RCC 7860 (cell line): ENCODE data around the gene MIB2.
"Not testable (repeated sequence)": the region's sequence is repeated elsewhere in the genome, so short reads cannot be mapped to it uniquely, and the experiment has no call there.

Experiments used
- DNase-seq: peaks from one replicate; pipeline ENCODE4 v3.0.0-alpha.2; 2015; ENCODE audit warnings: low spot score
- FAIRE-seq: peaks from 2 replicates; lab custom pipeline; 2012; peaks lifted over from hg19 to GRCh38; lab: Jason Lieb, UNC

The MIB2 gene

DNA sequence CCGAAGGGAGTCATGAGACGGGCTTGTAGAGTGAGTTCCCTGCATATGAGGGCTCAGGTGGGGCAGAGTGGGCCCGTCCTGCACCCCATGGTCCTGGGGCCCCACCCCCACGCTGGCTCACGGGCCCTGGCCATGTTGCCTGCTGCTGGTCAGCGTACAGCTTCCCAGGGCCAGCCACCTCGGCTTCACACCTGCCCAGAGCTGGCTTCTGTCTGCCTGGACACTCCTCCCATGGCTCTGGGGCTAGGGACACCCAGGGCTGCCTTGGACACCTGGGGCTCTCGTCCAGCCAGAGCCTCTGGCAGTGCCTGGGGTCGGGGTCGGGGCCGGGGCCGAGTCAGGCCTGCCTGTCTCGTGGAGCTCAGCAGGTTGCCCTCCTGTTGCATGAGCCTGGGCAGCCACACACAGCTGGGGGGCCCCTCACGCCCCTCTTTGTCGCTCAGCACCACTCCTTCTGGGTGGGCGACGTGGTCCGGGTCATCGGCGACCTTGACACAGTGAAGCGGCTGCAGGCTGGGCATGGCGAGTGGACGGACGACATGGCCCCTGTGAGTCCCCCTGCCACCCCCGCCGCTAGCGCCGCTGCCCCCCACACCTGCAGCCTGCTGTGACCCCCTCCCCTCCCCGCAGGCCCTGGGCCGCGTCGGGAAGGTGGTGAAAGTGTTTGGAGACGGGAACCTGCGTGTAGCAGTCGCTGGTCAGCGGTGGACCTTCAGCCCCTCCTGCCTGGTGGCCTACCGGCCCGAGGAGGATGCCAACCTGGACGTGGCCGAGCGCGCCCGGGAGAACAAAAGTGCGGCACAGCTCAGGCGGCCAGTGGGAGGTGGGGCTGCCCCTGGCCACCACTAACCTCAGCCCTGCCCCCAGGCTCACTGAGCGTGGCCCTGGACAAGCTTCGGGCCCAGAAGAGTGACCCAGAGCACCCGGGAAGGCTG is 11.2 kb downstream of the MIB2 start:
- FAIRE-seq (no peak), DNase-seq (no peak)

DNA sequence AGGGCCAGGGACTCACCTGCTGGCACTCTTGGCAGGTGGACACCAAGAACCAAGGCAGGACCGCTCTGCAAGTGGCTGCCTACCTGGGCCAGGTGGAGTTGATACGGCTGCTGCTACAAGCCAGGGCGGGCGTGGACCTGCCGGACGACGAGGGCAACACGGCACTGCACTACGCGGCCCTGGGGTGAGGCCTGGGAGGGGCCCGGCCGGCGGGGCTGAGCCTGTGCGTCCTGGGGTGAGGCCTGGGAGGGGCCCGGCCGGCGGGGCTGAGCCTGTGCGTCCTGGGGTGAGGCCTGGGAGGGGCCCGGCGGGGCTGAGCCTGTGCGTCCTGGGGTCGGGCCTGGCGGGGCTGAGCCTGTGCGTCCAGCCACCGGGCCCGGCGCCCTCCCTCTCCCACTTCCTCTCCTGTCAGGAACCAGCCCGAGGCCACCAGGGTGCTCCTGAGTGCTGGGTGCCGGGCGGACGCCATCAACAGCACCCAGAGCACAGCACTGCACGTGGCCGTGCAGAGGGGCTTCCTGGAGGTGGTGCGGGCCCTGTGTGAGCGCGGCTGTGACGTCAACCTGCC is 12.0 kb downstream of the MIB2 start:
- FAIRE-seq (no peak), DNase-seq (no peak)

DNA sequence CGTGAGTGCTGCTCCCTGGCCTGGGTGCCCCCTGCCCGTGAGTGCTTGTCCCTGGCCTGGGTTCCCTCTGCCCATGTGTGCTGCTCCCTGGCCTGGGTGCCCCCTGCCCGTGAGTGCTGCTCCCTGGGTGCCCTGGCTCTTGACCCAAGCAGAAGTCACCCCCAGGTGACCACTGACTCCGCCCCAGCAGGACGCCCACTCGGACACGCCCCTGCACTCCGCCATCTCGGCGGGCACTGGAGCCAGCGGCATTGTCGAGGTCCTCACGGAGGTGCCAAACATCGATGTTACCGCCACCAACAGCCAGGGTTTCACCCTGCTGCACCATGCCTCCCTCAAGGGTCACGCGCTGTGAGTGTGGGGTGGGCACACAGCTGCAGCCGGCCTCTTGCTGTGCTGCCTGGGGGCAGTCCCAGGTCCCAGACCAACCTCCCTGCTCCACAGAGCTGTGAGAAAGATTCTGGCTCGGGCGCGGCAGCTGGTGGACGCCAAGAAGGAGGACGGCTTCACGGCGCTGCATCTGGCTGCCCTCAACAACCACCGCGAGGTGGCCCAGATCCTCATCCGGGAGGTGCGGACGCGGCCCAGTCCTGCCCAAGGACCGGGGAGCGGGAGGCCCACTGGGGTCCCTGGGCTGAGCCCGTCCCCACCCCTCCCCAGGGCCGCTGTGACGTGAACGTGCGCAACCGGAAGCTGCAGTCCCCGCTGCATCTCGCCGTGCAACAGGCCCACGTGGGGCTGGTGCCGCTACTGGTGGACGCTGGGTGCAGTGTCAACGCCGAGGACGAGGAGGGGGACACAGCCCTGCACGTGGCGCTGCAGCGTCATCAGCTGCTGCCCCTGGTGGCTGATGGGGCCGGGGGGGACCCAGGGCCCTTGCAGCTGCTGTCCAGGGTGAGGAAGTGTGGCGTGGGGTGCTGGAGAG is 12.8 kb downstream of the MIB2 start:
- no peak for DNase-seq
- no peak for FAIRE-seq

DNA sequence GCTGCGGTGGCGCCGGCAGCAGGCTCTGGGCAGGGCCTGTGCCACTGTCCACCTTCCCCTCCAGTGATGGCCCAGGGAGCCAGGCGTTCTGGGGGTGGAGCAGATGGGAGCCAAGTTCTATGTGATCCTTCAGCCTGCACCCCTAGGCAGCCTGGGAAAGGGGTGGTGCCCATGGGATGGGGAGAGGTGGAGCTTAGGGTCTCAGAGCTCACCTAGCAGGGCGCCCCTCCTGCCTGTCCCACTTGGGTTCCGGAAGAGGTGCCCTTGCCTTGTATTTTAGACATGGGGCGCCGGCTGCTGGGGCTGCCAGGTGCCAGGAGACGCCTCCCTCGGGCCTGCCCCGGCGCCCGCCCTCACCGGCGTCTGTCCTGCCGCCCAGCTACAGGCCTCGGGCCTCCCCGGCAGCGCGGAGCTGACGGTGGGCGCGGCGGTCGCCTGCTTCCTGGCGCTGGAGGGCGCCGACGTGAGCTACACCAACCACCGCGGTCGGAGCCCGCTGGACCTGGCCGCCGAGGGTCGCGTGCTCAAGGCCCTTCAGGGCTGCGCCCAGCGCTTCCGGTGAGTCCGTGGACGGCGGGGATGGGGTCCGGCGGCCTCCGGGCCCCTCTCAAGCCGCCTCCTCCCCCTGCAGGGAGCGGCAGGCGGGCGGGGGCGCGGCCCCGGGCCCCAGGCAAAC is 13.6 kb downstream of the MIB2 start:
- FAIRE-seq: no peak
- DNase-seq: no peak

DNA sequence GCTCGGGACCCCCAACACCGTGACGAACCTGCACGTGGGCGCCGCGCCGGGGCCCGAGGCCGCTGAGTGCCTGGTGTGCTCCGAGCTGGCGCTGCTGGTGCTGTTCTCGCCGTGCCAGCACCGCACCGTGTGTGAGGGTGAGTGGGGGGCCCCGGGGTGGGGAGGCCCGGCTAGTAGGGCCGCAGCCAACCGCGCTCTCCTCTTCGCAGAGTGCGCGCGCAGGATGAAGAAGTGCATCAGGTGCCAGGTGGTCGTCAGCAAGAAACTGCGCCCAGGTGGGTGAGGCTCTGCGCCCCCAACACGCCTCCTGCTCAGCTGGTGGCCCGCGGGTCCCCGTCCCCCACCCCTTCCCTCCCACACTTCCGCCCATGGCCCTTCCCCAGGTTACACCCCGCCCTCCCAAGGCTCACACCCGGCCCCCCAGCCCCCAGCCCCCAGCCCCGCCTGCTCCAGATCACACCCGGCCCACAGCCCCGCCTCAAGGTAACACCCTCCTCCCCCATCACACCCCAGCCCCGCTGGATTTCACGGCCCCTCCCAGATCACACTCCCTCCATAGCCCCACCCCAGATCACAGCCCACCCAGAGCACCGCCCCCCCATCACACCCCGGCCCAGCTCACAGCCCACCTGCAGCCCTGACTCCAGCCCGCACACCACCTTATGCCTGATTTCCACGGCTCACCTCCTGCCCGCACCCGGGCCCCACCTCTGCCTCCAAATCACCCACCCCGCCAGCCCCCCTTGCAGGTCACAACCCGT is 14.3 kb downstream of the MIB2 start:
- DNase-seq (no peak), FAIRE-seq (no peak)

DNA sequence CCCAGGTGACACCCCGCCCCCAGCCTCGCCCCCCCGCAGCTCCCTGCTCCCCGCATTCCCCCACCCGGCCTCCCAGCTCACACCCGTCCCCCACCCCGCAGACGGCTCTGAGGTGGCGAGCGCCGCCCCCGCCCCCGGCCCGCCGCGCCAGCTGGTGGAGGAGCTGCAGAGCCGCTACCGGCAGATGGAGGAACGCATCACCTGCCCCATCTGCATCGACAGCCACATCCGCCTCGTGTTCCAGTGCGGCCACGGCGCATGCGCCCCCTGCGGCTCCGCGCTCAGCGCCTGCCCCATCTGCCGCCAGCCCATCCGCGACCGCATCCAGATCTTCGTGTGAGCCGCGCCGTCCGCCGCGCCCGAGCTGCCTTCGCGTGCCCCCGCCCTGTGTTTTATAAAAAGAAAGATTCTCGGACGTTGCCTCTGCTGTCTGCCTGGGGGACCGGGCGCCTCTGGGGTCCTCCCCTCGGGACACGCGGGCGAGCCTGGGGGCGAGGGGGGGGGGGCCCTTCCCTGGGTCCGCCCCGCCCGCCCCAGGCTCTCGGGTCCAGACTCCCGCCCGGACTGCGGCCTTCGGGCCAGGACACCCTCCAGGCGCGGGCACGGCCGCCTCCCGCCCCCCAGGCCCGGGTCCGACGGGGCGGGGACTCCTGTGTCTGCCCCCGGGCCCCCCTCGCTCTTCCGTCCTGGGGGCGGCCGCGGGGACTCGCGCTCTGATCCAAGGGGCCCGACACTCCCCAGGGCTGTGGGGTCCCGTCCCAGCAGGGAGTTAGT is 15.1 kb downstream of the MIB2 start:
- no peak for FAIRE-seq
- DNase-seq: no peak

DNA sequence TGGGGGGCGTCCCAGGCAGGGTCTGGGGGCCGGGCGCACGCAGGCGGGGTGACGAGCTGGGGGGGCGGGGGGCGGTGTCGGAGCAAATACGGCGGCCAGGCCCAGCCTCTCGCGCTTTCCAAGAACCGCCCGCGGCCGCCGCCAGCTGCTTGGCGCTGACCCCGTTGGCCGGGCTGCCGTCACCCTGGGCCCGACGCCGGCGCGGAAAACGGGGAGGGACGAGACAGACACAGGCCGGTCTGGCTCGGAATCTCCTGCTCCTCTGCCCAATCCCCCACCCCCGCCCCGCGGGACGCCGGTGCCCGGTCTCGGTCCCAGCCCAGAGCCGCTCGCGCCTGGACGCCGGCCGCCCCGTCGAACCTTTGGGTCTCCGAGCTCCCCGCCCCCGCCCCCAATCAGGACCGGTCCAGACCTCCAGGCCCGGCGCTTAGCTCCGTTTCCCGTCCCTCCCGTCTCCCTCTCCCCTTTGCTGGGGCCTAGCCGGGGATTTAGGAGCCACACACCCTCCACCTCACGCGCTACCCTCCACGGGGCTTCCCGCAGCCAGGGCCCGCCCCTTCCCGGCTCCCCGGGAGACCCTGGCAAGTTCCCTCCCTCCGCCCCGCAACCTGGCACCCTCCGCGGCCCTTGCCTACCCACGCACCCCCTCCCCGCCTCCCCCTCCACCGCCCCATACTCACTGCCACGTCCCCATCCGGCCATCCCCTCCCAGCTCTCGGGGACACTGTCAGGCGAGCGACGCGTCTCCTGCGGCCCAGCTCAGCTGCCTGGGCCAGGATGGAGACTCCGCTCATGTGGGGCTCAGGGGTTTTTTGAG is 15.9 kb downstream of the MIB2 start:
- DNase-seq (no peak), FAIRE-seq (no peak)

DNA sequence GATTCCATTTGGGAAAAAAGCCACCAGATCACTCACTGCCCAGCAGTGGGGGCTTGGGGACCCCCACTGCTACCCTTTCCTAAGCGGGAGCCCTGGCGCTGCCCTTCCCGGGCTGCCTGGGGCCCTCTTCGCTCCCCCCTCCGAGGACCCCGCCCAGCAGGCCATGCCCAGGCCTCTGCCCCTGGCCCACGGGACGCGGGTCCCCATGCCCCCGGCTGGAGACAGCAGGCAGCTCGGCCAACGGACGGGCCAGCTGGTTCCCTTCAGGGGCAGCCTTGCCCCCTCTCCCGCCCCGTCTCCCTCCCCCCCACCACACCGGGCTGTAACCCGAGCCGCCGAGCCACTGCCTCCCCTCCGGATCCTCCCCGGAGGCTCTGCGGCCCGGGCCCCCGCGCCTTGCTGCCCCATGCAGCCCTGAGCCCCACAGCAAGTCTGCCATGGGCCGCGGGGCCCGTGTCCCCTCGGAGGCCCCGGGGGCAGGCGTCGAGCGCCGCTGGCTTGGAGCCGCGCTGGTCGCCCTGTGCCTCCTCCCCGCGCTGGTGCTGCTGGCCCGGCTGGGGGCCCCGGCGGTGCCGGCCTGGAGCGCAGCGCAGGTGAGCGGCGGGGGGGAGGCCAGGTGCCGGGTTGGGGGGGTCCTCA is 16.6 kb downstream of the MIB2 start, which contains the start of gene MMP23B:
MMP23B (plus strand) TSS at position 392 of the 639 bp plus-strand sequence; CDS start at position 438, 46 bp downstream.
- no peak for FAIRE-seq
- no peak for DNase-seq

DNA sequence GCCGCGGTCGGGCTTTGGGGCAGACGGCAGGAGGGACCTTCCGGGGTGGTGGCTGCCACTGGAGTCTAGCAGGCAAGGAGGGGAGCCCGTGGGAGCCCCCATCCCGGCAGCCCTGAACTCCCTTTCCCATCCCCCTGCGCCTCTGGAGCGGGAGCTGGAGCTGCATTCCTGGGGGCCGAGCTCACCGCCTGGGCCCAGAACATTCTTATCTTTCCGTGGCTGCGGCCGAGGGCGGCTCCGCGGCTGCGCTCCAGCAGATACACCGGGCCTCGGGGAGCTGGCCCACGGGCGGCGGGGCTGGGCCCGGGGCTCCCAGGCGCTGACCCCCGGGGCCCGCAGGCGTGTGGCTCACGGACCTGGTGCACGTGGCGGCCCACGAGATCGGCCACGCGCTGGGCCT is 18.1 kb downstream of the MIB2 start:
- FAIRE-seq, DNase-seq: not testable (repeated sequence)

DNA sequence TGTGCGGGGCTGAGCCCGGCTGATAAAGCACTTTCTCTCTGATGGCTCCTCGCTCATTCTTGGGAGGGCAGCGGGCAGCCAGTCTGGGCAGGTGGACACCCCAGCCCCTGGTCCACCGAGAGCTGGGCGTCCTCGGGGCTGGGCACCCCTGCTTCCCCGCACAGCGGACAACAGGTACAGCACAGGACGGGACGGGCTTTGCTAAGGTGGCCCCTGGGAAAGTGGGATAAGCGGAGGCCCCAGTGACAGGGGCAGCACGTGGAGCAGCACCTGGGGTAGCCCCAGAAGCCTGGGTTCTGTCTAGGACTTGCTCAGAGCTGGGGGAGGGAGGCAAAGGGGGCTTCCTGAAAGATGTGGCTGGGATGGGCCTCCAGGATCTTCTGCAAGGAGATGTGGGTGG is 19.3 kb downstream of the MIB2 start:
- FAIRE-seq: not testable (repeated sequence)

DNA sequence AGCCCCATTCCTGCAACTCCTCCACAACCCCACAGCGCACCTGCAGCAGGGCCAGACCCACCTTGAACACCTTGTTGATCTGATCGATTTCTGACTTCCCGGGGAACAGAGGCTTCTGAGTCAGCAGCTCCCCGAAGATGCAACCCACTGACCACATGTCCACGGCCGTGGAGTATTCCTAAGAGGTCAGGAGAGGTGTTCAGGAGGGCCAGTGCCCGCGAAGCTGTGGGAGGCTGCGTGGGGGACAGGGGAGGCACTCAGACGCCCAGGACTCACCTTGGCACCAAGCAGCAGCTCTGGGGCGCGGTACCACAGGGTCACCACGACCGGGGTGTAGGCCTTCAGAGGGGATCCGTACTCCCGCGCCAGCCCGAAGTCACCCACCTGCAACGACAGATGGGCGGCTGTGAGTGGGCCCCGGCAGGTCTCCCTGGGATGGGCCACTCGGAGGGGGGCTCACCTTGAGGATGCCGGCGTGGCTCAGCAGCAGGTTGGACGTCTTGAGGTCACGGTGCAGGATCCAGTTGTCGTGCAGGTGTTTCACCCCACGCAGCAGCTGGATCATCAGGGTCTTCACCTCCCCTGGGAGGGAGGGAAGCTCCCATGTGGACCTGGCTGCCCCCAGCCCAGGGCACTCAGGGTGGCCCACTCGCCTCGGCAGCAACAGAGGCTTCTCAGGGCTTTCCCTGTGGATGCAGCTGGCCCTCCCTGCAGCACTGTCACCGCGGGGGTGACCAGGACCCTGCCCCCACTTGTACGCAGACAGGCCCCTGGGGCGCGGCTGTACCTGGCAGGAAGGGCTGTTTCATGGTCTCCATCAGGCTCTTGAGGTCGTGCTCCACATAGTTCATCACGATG is 21.6 kb downstream of the MIB2 start:
- not testable (repeated sequence) for DNase-seq, FAIRE-seq

More for the DNA sequence above, 19.3 kb downstream of the MIB2 start:
- DNase-seq: not testable (repeated sequence)

DNA sequence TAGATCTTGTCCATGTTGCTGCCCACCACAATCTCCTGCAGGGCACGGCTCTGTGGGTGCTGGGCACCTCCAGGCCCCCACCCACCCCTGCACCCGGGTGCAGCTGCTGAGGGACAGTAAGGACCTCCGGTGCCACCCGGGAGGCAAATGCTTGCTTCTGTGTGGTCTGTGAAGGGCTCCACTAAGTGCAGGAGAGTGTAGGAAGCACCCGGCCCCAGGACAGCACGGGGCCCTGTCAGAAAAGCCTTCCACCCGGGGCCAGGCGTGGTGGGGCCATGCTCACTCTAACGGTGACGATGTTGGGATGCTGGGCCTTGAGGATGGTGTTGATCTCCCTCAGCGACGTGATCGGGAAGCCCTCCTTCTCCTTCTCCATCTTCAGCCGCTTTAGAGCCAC is 22.2 kb downstream of the MIB2 start:
- FAIRE-seq: not testable (repeated sequence)

DNA sequence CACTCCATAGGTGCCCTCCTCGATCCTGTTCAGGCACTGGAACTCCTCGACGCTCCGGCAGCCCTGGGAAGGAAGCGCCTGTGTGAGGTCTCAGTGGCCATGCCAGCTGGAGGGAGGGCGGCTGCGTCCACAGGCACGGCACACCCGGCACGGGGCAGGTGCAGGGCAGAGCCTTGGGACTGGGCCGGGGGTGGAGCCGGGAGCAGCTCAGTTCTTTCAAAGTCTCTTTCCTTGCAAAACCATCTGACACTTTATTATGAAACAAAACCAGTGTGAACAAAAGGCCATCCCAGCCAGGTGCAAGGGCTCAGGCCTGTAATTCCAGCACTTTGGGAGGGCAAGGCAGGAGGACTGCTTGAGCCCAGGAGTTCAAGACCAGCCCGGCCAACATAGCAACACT is 23.2 kb downstream of the MIB2 start:
- not testable (repeated sequence) for DNase-seq, FAIRE-seq

More for the DNA sequence above, 22.2 kb downstream of the MIB2 start:
- DNase-seq: not testable (repeated sequence)

DNA sequence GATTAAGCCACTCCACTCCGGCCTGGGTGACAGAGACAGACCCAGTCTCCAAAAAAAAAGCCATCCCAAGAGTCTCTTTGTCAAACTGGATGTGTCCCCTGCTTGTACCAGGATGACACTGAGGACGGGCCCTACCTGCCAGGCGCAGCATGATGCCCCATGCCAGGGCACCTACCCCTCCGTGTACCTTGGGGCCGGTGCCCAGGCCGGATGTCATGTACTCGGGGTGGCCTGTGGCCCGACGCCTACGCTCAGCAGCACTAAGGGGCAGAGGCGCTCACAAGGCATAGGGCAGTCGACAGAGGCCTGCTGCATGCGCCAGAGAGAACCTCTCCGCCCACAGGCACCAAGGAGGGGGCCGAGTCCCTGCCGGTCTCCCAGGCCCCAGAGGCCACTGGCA is 24.1 kb downstream of the MIB2 start:
- not testable (repeated sequence) for FAIRE-seq, DNase-seq

DNA sequence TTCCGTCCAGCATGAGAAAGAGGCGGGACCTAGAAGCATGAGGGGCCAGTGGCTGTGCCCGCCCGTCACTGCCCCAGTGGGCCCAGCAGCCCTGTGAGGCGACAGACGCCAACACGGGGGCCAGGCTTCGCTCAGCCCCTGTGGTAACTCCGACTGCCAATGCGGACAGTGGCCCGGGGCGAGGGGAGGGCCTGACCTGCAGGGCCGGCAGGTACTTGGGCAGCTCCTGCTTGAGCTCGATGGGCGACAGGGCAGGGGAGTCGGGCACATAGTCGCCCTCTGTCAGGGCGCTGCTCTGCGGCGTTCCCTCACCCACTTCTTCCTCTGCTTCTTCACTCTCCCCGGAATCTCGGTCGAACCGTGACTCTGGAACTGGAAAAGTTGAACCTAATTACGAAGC is 24.8 kb downstream of the MIB2 start:
- not testable (repeated sequence) for FAIRE-seq, DNase-seq

DNA sequence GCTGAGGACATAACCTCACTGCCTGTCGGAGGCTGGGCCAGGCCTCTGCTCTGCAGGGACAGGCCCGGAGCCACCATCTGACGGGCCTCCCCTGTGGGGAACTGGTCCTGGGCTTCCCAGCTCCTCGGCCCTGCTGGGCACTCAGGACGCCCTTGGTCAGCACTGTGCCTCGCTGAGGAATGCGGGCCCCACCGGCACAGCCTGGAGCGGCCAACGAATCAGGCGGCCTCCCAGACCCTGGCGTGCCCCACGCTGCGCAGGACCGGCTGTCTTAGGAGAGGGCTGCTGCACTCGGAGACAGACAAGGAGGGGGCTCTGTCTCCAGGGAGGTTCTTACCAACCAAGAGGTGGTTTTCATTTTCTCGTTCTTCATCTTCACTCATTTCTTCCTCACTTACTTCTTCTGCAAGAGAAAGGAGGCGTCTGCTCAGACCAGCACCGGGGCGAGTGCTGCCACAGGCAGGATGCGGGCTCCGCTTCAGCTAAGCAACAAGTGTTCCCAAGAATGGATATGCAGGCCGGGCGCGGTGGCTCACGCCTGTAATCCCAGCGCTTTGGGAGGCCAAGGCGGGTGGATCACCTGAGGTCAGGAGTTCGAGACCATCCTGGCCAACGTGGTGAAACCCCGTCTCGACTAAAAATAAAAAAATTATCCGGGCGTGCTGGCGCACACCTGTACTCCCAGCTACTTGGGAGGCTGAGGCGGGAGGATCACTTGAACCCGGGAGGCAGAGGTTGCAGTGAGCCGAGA is 25.6 kb downstream of the MIB2 start:
- not testable (repeated sequence) for DNase-seq, FAIRE-seq
